ENCODE measurements around the gene HMCN2.

HMCN2 gene

DNA sequence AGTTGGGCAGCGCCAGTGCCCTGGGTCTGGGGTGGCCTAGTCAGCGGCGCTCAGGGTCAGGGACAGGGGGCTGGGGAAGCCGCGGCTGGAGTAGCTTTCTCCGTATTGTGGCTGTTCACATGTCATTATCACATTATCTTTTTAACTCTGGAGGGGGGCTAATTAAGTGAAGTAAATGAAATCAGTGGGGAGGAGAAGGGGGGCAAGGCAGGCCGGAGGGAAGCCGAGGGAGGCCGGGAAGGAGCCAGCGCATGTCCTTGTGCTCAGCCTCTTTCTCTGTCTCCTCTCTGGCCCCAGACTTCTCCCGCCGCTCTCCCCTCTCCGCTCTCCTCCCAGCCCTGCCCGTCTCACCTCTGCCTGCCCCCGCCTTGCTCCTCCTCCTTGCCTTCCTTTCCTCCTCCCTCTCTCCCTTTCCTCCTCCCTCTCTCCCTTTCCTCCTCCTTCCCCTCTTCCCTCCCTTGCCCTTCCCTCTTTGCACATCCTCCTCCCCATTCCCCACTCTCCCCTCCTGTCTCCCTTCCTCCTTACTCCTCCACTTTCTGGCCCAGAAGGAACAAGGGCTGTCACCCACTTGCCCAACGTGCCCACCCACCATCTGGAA is 217.9 kb downstream of the HMCN2 start:
- DNase-seq, result no peak
- TF ChIP-seq POLR2A (IDR thresholded peaks at IDR 0.05; ENCODE audit: low read length) (no peak), GATA1 (IDR thresholded peaks at IDR 0.05; ENCODE audit: low read depth, low read length) (no peak)

All from erythroblast (primary cell).